HG03095 (cell line): ENCODE results near the gene MRTFA.

Source experiments
- ATAC-seq: cut with Tn5 transposase; IDR thresholded peaks from one replicate; pipeline ENCODE4 v1.9.1; 2021; ENCODE audit warnings: moderate library complexity; ENCODE audit not compliant: unreplicated experiment

Gene MRTFA

DNA sequence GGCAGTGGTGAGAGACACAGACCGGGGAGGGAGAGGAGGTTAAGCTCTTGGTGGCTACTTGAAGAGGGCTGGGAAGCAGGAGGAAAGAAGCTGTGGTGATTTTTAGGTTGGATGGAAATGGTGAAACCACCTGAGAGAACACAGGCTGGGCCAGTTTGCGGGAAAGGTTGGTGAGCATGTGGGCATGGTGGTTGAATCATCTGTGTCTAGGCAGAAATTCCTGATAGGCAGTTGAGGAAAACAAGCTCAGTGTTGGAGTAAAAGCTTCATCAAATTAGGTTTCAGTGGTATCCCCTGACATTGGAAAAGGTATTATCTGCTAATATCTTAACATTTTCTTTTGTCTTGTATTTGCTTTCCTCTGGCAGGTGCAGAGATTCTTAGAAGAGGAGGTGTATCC, 270.5 kb downstream of the MRTFA start:
- no peak for ATAC-seq

DNA sequence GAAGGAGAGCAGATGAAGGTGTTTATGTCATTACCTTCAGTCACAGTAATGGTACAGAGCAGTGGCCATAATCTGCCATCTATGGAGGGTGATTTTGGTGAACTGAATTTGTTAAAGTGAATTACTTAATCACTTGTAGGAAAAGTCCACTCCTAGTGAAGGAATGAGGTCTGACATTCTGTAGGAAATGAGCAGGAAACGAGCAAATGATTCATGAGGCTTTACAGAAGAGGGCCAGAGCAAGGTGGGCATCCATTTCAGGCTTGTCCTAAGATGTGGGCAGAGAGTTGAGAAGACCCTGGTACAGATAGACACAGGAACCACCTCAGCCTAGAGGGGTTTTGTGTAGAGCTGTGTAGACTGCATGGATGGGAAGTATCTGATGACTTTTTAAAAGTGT, 272.1 kb downstream of the MRTFA start:
- no peak for ATAC-seq

DNA sequence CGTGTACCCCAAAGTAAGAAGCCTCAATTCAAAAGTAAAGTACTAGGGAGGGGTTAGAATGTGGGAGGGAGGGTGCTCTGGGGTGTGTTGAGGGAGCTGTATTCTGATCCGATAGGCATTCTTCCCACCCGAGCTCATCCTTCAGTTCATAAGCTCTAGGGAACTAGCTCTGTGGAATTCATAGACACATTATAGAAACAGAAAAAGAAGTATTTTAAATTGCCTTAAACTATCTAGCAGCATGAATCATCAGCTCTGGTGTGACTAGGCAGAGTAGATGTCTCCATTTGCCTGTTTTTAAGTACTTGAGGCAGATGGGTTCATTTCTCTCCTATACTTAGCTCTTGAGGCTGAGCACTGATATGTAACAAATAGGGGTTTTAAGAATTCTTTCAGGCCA, 273.5 kb downstream of the MRTFA start:
- ATAC-seq = no peak

DNA sequence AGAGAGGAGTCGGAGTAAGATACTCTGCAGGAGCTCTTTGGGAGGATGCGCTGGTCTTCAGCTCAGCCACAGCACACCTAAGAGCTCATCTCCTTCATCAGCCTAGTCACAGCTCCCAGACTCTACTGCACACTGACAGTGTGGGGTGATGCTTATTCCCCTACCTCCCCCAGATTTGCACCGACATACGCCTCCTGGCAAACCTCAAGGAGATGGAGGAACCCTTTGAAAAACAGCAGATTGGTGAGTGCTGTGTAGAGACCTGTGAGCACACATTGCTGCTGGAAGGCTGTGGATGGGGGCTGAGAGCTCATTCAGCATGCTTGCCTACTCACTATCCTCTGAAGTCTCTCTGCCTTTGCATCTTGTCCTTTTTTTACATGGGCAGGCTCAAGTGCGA, 275.4 kb downstream of the MRTFA start:
- ATAC-seq = no peak
